Ascending aorta (tissue), 2 donors: ENCODE results near the gene AXIN2. TPM values are rescaled to one million over a fixed set of nuclear protein-coding genes. Genes with fewer than 3 reads are reported as not detected.

Source experiments
- DNase-seq, 2 donors: peaks; one replicate each; pipeline ENCODE4 v3.0.0-alpha.2; 2019; ENCODE audit warnings: low spot score in 2 of 2
- H3K27ac ChIP-seq, 2 donors: fragments of 200-600 bp; sonication (generic); one replicate each; pipeline ENCODE4 v1.5.1; 2016 to 2017; ENCODE audit warnings: mild to moderate bottlenecking in 1 of 2
- H3K27me3 ChIP-seq: fragments of 200-600 bp; sonication (generic); one replicate; pipeline ENCODE4 v1.5.1; 2017
- H3K36me3 ChIP-seq, 2 donors: fragments of 200-600 bp; sonication (generic); one replicate each; pipeline ENCODE4 v1.5.1; 2016
- H3K4me1 ChIP-seq, 2 donors: fragments of 200-600 bp; sonication (generic); one replicate each; pipeline ENCODE4 v1.5.1; 2016 to 2017; ENCODE audit warnings: mild to moderate bottlenecking in 1 of 2
- H3K4me3 ChIP-seq, 2 donors: fragments of 200-600 bp; sonication (generic); one replicate each; pipeline ENCODE4 v1.5.1; 2016 to 2017; ENCODE audit warnings: mild to moderate bottlenecking in 1 of 2
- H3K9me3 ChIP-seq, 2 donors: fragments of 200-600 bp; sonication (generic); one replicate each; pipeline ENCODE4 v1.5.1; 2016
- intact Hi-C: fragments of 100-400 bp; cut with DNase I; formaldehyde crosslinking; loops from one replicate; pipeline ENCODE4 v1.15.1; 2023
- total RNA-seq: library from RNA; depleted of rRNA; stranded (reverse); fragments of >200 nt; gene quantifications from one replicate; pipeline ENCODE4 v1.1.0, GENCODE V29; 2016
- TF ChIP-seq, protein P1 (sequence below), 3 experiments: fragments of 200-600 bp in 2 of 3; fragments of 450-650 bp in 1 of 3; sonication (generic) in 2 of 3; IDR thresholded peaks; one replicate each; pipeline ENCODE4 v1.5.1; 2016 to 2019; ENCODE audit warnings: antibody characterized with exemption in 3 of 3, mild to moderate bottlenecking in 1 of 3, moderate library complexity in 1 of 3

AXIN2 gene
- total RNA-seq, 1 donor from 2014 or later = 27.5 TPM

DNA sequence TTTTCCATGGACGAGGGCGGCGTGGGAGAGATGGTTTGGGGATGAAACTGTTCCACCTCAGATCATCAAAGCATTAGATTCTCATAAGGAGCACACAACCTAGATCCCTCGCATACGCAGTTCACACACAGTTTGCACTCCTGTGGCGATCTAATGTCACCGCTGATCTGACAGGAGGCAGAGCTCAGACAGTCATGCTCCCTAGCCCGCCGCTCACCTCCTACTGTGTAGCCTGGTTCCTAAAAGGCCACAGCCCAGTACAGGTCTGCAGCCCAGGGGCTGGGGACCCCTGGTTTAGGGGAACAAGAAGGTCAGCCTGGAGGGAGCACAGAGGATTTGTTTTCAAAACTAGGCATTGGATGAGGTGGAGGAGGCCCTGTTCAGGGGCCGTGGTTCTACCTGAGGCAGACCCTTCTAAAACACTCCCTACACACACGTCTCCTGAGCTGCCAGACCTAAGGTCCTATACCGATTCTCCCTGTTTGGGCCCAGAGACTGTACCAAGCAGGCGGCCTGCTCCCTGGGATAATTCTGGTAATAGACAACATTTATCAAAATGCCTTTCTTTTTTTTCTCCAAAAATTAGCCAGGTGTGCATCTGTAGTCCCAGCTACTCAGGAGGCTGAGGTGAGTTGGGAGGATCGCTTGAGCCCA is 38.6 kb downstream of the AXIN2 start:
- no peaks in the 10 kb centered on the region for H3K36me3 ChIP-seq
- no peaks in the 10 kb centered on the region for H3K4me1 ChIP-seq
- TF ChIP-seq, protein P1, sequence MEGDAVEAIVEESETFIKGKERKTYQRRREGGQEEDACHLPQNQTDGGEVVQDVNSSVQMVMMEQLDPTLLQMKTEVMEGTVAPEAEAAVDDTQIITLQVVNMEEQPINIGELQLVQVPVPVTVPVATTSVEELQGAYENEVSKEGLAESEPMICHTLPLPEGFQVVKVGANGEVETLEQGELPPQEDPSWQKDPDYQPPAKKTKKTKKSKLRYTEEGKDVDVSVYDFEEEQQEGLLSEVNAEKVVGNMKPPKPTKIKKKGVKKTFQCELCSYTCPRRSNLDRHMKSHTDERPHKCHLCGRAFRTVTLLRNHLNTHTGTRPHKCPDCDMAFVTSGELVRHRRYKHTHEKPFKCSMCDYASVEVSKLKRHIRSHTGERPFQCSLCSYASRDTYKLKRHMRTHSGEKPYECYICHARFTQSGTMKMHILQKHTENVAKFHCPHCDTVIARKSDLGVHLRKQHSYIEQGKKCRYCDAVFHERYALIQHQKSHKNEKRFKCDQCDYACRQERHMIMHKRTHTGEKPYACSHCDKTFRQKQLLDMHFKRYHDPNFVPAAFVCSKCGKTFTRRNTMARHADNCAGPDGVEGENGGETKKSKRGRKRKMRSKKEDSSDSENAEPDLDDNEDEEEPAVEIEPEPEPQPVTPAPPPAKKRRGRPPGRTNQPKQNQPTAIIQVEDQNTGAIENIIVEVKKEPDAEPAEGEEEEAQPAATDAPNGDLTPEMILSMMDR (IDR thresholded peaks at IDR 0.05) = no peak
- intact Hi-C loops = no loop called here
- no peak overlapping the region for H3K27ac ChIP-seq
- peak in 1 of 2 donors; percentile 22 for DNase-seq
- H3K9me3 ChIP-seq = no peaks in the 10 kb centered on the region
- no peak overlapping the region for H3K4me3 ChIP-seq
- no peaks in the 10 kb centered on the region for H3K27me3 ChIP-seq

DNA sequence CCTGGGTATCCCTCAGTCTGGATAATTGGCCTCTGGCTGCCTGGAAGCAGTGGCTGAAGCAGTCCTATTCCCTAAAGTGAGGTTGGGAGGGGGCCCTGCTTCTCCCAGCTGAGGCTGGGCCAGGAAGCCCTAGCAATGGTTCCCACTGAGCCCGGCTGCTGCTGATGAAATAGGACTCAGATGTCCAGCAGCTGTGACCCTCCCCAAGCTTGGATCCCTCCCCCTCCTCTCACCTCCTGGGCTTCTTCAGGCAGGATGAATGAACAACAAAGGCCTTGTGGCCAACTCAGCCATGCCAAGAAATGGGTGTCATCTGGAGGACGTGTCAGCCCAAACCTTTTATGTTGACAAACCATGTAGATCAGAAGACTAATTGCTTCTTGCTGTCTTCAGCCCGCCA is 42.0 kb downstream of the AXIN2 start:
- Histone ChIP-seq H3K9me3 (no peaks in the 10 kb centered on the region), H3K27ac (no peak overlapping the region), H3K36me3 (no peaks in the 10 kb centered on the region), H3K4me1 (peaks cover 0 to 11% of the 10 kb centered on the region in 2 donors), H3K4me3 (no peak overlapping the region), H3K27me3 (no peaks in the 10 kb centered on the region)
- DNase-seq = peak in 1 of 2 donors; percentile 42
- intact Hi-C loops = no loop called here
- TF ChIP-seq, protein P1 (IDR thresholded peaks at IDR 0.05) = no peak

DNA sequence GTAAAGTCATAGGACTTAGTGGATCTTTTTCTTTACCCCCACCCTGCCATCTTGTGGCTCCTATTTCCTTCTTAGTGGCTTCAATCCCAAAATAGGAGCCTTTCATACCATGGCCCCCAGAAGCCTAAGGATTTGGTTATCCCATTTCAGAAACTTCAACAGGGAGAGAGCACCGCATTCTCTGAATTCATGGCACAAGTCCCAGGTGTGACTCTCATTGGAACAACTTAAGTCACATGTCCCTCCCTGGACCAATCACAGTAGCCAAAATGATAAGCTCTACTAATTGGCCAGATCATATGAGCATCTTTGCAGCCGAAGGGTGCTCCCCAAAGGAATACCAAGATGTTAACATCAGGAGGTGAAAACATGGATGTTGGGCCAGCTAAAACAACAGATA is 43.2 kb downstream of the AXIN2 start:
- Histone ChIP-seq H3K27me3 (no peaks in the 10 kb centered on the region), H3K36me3 (no peaks in the 10 kb centered on the region), H3K9me3 (no peaks in the 10 kb centered on the region), H3K27ac (no peak overlapping the region), H3K4me1 (peaks cover 0 to 11% of the 10 kb centered on the region in 2 donors), H3K4me3 (no peak overlapping the region)
- intact Hi-C loops = no loop called here
- no peak for DNase-seq
- TF ChIP-seq, protein P1 (IDR thresholded peaks at IDR 0.05) = no peak

DNA sequence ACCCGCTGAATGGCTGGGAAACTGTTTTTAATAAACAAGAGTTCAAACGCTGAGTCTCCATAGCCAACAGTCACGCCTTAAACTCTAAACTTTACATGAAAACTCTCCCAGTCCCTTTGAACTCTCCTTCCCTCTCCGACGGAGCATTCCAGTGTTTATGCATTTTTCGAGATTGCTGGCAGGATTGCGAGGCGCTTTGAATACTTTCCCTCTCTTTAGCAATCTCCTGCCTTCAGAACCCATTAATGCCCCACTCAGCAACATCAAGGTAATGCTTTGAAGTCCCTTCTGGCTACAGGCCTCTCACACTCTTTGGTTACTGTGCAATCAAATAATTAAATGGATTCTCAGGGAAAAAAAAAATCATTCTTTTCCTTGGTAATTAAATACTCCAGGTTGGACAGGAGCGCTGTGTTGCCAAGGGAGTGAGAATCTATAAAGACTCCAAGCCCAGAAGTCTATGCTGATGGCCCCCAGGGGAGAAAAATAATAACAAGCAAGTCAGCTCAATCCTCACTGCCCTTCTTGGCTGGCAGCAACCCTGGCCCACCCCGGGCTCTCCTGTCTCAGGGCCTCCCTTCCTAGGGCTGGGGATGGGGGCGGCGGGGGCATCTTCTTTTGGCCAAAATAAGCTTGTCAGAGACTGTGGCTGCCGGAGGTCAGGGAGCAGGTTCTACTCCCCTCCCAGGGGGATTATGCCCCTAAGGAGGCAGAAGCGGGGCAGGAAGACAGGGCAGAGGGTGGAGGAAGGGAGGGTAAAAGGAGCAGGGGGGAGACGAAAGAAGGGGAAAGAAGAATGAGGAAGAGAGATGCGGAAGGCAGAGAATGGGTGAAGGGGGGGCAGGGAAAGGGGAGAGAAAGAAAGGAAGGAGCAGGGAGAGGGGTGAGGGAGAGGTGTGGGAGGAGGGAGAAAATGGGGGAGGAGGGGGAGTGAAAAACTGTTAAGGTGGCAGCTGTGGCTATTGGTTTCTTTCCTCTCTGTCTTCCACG is 45.2 kb downstream of the AXIN2 start:
- Histone ChIP-seq H3K36me3 (no peaks in the 10 kb centered on the region), H3K4me1 (peaks cover 0 to 11% of the 10 kb centered on the region in 2 donors), H3K27ac (no peak overlapping the region), H3K27me3 (no peaks in the 10 kb centered on the region), H3K9me3 (no peaks in the 10 kb centered on the region), H3K4me3 (no peak overlapping the region)
- intact Hi-C loops = no loop called here
- TF ChIP-seq, protein P1 (IDR thresholded peaks at IDR 0.05) = no peak
- DNase-seq = peak in 1 of 2 donors; percentile 58

DNA sequence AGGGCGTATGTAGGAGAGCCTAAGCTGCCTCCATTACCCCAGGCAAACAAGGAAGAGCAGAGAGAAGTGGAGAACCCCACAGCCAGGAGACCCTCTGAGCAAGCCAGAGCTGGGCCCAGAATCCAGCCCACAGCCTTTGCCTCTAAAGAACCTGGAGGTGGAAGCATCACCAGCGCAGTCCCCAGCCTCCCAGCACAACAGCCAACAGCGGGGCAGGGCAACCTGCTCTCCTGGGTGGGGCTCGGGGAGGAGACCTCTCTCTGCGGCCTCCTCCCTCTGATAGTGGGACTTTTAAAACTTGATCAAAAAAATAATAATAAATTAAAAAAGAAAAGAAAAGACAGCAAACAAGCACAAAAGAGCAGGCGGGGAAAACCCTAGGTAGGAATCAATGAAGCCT is 45.9 kb downstream of the AXIN2 start:
- Histone ChIP-seq H3K27me3 (no peaks in the 10 kb centered on the region), H3K4me3 (no peak overlapping the region), H3K9me3 (no peaks in the 10 kb centered on the region), H3K4me1 (peaks cover 0 to 11% of the 10 kb centered on the region in 2 donors), H3K36me3 (no peaks in the 10 kb centered on the region), H3K27ac (no peak overlapping the region)
- DNase-seq = no peak
- TF ChIP-seq, protein P1 (IDR thresholded peaks at IDR 0.05) = no peak
- intact Hi-C loops = no loop called here
